ENCODE results near the gene SCUBE1. TPM values are rescaled to one million over a fixed set of nuclear protein-coding genes. Genes with fewer than 3 reads are reported as not detected.

The SCUBE1 gene
- total RNA-seq, 2 experiments from 2014 or later = 0.08 to 0.23 TPM

- H3K36me3 Mint-ChIP-seq = no peaks in the 10 kb centered on the region
- no peak overlapping the region for H3K4me3 Mint-ChIP-seq
- DNase-seq = no peak
- H3K27me3 Mint-ChIP-seq = no peaks in the 10 kb centered on the region
- no peaks in the 10 kb centered on the region for H3K4me1 Mint-ChIP-seq
- H3K27ac Mint-ChIP-seq = no peak overlapping the region
- H3K9me3 Mint-ChIP-seq = no peaks in the 10 kb centered on the region
Observed at GRCh38 chr22:43304831-43305590, 38.2 kb downstream of the SCUBE1 start.

GRCh38 chr22:43303751-43304150 lies 39.4 kb downstream of the SCUBE1 start:
- H3K36me3 Mint-ChIP-seq = no peaks in the 10 kb centered on the region
- no peak for DNase-seq
- H3K9me3 Mint-ChIP-seq = no peaks in the 10 kb centered on the region
- H3K27me3 Mint-ChIP-seq = no peaks in the 10 kb centered on the region
- no peaks in the 10 kb centered on the region for H3K4me1 Mint-ChIP-seq
- H3K27ac Mint-ChIP-seq = no peak overlapping the region
- no peak overlapping the region for H3K4me3 Mint-ChIP-seq

GRCh38 chr22:43303166-43303565 lies 40.0 kb downstream of the SCUBE1 start:
- no peaks in the 10 kb centered on the region for H3K4me1 Mint-ChIP-seq
- H3K4me3 Mint-ChIP-seq = no peak overlapping the region
- DNase-seq = no peak
- H3K27me3 Mint-ChIP-seq = no peaks in the 10 kb centered on the region
- H3K27ac Mint-ChIP-seq = no peak overlapping the region
- H3K36me3 Mint-ChIP-seq = no peaks in the 10 kb centered on the region
- H3K9me3 Mint-ChIP-seq = no peaks in the 10 kb centered on the region

GRCh38 chr22:43302531-43303041 lies 40.6 kb downstream of the SCUBE1 start:
- Mint-ChIP-seq H3K27ac (no peak overlapping the region), H3K4me3 (no peak overlapping the region)

GRCh38 chr22:43301866-43302265 lies 41.3 kb downstream of the SCUBE1 start:
- no peak for DNase-seq
- no peak overlapping the region for H3K27ac Mint-ChIP-seq
- no peaks in the 10 kb centered on the region for H3K36me3 Mint-ChIP-seq
- no peaks in the 10 kb centered on the region for H3K27me3 Mint-ChIP-seq
- no peaks in the 10 kb centered on the region for H3K4me1 Mint-ChIP-seq
- no peaks in the 10 kb centered on the region for H3K9me3 Mint-ChIP-seq
- no peak overlapping the region for H3K4me3 Mint-ChIP-seq

More at GRCh38 chr22:43302531-43303041, 40.6 kb downstream of the SCUBE1 start:
- Mint-ChIP-seq H3K9me3 (no peaks in the 10 kb centered on the region), H3K4me1 (no peaks in the 10 kb centered on the region), H3K27me3 (no peaks in the 10 kb centered on the region), H3K36me3 (no peaks in the 10 kb centered on the region)
- DNase-seq = no peak

GRCh38 chr22:43300891-43301676 lies 42.1 kb downstream of the SCUBE1 start:
- H3K27ac Mint-ChIP-seq = no peak overlapping the region
- H3K4me1 Mint-ChIP-seq = no peaks in the 10 kb centered on the region
- H3K36me3 Mint-ChIP-seq = no peaks in the 10 kb centered on the region
- no peak overlapping the region for H3K4me3 Mint-ChIP-seq
- no peaks in the 10 kb centered on the region for H3K9me3 Mint-ChIP-seq
- no peak for DNase-seq
- H3K27me3 Mint-ChIP-seq = no peaks in the 10 kb centered on the region

- Mint-ChIP-seq H3K9me3 (no peaks in the 10 kb centered on the region), H3K27me3 (no peaks in the 10 kb centered on the region), H3K36me3 (no peaks in the 10 kb centered on the region), H3K4me1 (no peaks in the 10 kb centered on the region), H3K27ac (no peak overlapping the region), H3K4me3 (no peak overlapping the region)
- DNase-seq = no peak
Observed at GRCh38 chr22:43299736-43300135, 43.4 kb downstream of the SCUBE1 start.

GRCh38 chr22:43298062-43298801 lies 44.9 kb downstream of the SCUBE1 start:
- DNase-seq = no peak
- Mint-ChIP-seq H3K4me3 (no peak overlapping the region), H3K9me3 (no peaks in the 10 kb centered on the region), H3K4me1 (no peaks in the 10 kb centered on the region), H3K27ac (no peak overlapping the region), H3K36me3 (no peaks in the 10 kb centered on the region), H3K27me3 (no peaks in the 10 kb centered on the region)

- Mint-ChIP-seq H3K9me3 (no peaks in the 10 kb centered on the region), H3K4me3 (no peak overlapping the region), H3K4me1 (no peaks in the 10 kb centered on the region), H3K36me3 (no peaks in the 10 kb centered on the region), H3K27me3 (no peaks in the 10 kb centered on the region), H3K27ac (no peak overlapping the region)
- DNase-seq = no peak
Observed at GRCh38 chr22:43297270-43298061, 45.7 kb downstream of the SCUBE1 start.

- no peak for DNase-seq
- no peak overlapping the region for H3K4me3 Mint-ChIP-seq
- H3K27me3 Mint-ChIP-seq = no peaks in the 10 kb centered on the region
- H3K9me3 Mint-ChIP-seq = no peaks in the 10 kb centered on the region
- no peaks in the 10 kb centered on the region for H3K4me1 Mint-ChIP-seq
- H3K27ac Mint-ChIP-seq = no peak overlapping the region
- H3K36me3 Mint-ChIP-seq = no peaks in the 10 kb centered on the region
Observed at GRCh38 chr22:43296276-43296902, 46.8 kb downstream of the SCUBE1 start.

- no peak for DNase-seq
- Mint-ChIP-seq H3K27me3 (no peaks in the 10 kb centered on the region), H3K36me3 (no peaks in the 10 kb centered on the region), H3K4me1 (no peaks in the 10 kb centered on the region), H3K27ac (no peak overlapping the region), H3K4me3 (no peak overlapping the region), H3K9me3 (no peaks in the 10 kb centered on the region)
Observed at GRCh38 chr22:43295660-43296059, 47.5 kb downstream of the SCUBE1 start.

- Mint-ChIP-seq H3K4me3 (no peak overlapping the region), H3K36me3 (no peaks in the 10 kb centered on the region), H3K27me3 (no peaks in the 10 kb centered on the region), H3K9me3 (no peaks in the 10 kb centered on the region), H3K4me1 (no peaks in the 10 kb centered on the region), H3K27ac (no peak overlapping the region)
- no peak for DNase-seq
Observed at GRCh38 chr22:43295173-43295572, 48.0 kb downstream of the SCUBE1 start.

GRCh38 chr22:43293655-43294392 lies 49.3 kb downstream of the SCUBE1 start:
- no peaks in the 10 kb centered on the region for H3K36me3 Mint-ChIP-seq
- no peak overlapping the region for H3K27ac Mint-ChIP-seq
- H3K4me3 Mint-ChIP-seq = no peak overlapping the region

More at GRCh38 chr22:43293655-43294392, 49.3 kb downstream of the SCUBE1 start:
- peaks cover 5% of the 10 kb centered on the region for H3K4me1 Mint-ChIP-seq
- no peaks in the 10 kb centered on the region for H3K9me3 Mint-ChIP-seq
- H3K27me3 Mint-ChIP-seq = no peaks in the 10 kb centered on the region
- DNase-seq = no peak

Data from activated naive CD8-positive, alpha-beta T cell treated with anti-CD3 and anti-CD28 coated beads for 36 hours (primary cell).